ENCODE measurements around the gene ADCK1.

DNA sequence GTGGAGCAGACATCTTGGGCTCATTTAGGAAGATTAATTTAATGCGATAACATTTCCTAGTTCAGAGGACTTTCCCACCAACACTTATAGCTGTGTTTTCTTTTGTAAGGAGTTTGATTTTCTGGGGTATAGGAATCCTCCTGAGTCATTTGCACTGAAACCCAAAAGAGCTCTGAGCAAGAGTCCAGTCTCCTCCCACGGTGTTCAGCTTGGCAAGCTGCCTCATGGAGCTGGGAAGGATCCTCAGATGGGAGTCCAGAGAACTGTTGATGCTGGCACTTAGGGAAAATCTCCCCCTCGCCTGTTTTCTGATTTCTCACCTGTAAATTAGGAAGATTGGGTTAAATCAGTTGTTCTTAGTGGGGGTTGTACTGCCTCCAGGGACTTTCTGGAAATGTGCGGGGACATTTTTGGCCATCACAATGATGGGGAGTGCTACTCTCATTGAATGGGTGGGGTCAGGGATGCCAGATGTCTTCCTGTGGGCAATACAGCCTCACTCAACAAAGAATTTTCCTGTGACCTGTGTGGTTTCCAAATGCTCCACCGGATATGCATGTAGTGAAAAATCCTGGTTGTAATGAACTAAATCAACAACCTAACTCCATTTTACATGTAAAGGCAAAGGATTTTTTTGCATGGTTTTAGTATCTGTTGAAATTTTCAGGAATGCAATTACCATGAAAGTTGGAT is 150.6 kb downstream of the ADCK1 start:
- TF ChIP-seq, protein P1, sequence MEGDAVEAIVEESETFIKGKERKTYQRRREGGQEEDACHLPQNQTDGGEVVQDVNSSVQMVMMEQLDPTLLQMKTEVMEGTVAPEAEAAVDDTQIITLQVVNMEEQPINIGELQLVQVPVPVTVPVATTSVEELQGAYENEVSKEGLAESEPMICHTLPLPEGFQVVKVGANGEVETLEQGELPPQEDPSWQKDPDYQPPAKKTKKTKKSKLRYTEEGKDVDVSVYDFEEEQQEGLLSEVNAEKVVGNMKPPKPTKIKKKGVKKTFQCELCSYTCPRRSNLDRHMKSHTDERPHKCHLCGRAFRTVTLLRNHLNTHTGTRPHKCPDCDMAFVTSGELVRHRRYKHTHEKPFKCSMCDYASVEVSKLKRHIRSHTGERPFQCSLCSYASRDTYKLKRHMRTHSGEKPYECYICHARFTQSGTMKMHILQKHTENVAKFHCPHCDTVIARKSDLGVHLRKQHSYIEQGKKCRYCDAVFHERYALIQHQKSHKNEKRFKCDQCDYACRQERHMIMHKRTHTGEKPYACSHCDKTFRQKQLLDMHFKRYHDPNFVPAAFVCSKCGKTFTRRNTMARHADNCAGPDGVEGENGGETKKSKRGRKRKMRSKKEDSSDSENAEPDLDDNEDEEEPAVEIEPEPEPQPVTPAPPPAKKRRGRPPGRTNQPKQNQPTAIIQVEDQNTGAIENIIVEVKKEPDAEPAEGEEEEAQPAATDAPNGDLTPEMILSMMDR (IDR thresholded peaks at IDR 0.05; ENCODE audit: low read depth, low read length): no peak
- no peak for TF ChIP-seq EZH2phosphoT487 (IDR thresholded peaks at IDR 0.05; ENCODE audit: low read depth)

Data from OCI-LY3 (cell line).